Activated naive CD4-positive, alpha-beta T cell treated with anti-CD3 and anti-CD28 coated beads, Interleukin-2, amount 50 U/mL, for 16 hours (primary cell): ENCODE results near the gene RTTN.

Experiments used
- DNase-seq: peaks from one replicate; pipeline ENCODE4 v3.0.0-alpha.2; 2020

The RTTN gene

DNA sequence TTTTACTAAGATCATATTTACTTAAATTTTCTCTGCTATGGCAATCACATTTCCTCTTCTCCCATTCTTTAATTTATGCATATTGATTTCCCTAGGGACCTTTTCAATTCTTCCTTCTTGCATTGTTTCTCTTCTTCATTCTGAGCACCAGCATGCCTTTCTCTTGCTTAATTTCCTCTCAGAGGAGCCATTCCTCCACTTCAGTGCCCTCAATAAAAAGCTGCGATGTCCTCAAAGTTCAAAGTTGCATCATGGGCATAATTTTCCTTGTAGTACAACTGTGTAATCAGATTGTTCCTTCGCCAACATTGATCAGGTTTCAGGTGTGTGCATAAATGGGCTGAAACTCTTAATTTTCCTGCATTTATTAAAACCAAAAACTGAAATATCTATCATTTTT lies 236.0 kb downstream of the RTTN start:
- no peak for DNase-seq

- DNase-seq: no peak
Observed at GRCh38 chr18:69968039-69968438, 237.4 kb downstream of the RTTN start.

GRCh38 chr18:69963196-69963595 lies 242.3 kb downstream of the RTTN start:
- no peak for DNase-seq

- no peak for DNase-seq
Observed at GRCh38 chr18:69961718-69962117, 243.8 kb downstream of the RTTN start.

DNA sequence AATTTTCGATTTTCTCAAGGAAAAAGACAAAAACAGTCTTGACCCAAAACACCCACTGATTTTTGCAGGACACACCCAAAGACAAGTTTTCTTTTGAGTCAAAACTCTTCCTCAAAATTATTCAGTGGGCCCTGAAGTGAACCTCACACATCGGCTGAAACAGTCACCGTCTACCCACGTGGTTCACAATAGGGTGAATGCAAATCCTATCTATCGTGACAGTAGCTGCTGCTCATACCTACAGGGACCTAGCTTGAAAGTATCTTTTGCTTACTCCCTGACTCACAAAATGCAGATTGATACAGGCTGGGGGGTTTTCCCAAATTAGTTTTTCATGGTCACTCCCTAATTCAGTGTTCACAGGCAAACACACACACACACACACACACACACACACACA lies 247.1 kb downstream of the RTTN start:
- DNase-seq: peak; percentile 42

DNA sequence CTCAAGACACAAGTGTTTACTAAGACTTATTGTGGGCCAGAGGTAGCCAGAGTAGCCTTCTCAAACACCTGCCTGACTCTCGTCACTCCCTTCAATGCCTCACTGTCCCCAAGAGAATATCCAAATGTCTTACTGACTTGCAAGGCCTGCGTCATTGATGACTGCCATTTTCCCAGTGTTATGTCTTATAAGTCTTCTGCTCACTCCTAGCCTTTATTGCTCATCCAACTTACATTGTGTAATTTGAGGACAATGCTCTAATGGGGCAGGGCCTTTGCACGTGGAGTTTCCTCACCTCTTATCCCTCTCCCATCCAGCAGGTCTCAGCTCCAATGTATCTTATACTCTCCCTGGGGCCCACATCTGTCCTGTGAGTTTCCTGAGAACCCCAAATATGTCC lies 247.7 kb downstream of the RTTN start:
- no peak for DNase-seq

DNA sequence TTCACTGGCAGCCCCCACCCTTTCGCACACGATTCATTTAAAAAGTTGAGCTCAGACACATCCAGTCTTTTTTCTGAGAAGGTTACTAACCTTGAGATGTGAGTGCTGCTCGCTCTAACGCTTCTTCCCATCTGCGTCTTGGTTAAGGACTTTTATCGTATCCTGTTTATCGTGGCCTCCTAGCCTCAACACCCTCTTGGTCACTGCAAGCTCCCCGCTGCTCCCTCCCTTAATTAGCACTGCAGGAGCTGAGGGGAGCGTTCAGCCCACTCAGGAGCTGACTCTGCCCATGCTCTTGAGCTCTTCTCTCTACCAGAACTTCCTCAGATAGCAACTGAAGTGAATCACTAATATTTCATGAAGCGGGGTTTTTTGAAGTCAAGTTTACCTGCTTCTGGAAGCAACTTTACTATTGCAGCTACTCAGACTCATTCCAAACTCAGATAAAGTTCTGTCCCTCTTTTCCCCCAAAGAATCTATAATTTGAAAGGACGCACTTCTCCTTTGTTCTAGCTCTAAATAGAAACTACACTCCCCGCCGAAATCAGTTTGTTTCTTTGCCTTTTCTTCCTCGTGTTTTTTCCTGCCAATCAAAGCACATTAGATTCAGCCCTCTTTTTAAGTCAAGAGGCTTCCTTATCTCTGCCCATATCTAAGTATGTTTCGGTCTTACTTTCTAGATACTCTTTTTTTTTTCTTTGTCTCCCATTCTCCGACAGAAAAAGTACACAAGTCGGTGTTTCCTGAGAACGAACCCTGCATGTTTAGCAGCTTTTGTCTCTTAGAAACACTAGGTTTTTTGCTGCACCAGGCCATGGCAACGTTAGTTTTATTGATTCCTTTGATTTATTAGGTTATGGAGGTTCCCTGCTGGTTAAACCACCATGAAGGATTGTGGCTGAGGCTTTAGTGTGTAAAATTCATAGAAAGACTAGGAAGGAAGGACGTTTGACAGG lies 248.5 kb downstream of the RTTN start:
- DNase-seq: peak; percentile 32

GRCh38 chr18:69956057-69956456 lies 249.4 kb downstream of the RTTN start:
- DNase-seq: no peak

- no peak for DNase-seq
Observed at GRCh38 chr18:69954719-69955480, 250.6 kb downstream of the RTTN start.

DNA sequence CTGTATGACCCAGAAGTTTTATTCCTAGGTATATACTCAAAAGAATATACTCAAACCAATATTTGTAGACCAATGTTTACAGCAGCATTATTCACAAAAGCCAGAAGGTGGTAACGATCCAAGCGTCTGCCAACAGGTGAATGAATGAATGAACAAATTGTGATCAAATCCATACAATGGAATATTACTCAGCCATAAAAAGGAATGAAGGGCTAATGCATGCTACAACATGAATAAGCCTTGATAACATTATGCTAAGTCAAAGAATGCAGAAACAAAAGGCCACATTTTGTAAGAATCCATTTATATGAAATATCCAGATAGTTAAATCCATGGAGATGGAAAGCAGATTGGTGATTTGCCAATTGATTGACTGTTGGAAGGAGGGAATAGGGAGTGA lies 252.3 kb downstream of the RTTN start:
- DNase-seq: no peak
